Measurements from ENCODE around the gene SMCO2. TPM values are rescaled to one million over a fixed set of nuclear protein-coding genes. Genes with fewer than 3 reads are reported as not detected.

SMCO2 gene
- total and polyA plus RNA-seq, 2 of the 8 experiments (the other 6 are each of a cell fraction or from before 2014, with no cell fraction given), result 0.24 to 0.80 TPM

GRCh38 chr12:27498149-27498548 is 51.6 kb downstream of the SMCO2 start:
- no peak overlapping the region for H2BK120ac ChIP-seq (replicated peaks; ENCODE audit: low read depth, low read length)
- CTCF ChIA-PET (ENCODE audit: partially characterized antibody), result interaction anchor here (0.6 kb wide), 1 partner anchor 114 kb away, joined by 4 read pairs; no protein-coding TSS in a partner anchor
- no peak overlapping the region for H3K18ac ChIP-seq (ENCODE audit: extremely low read depth, low read length)
- H3K4me2 ChIP-seq (ENCODE audit: insufficient read depth in 1 of 2, low read depth in 2 of 2, low read length in 2 of 2), result no peak overlapping the region
- no peak overlapping the region for H2BK20ac ChIP-seq (ENCODE audit: low read length)
- H2AK5ac ChIP-seq (ENCODE audit: low read depth, low read length), result no peak overlapping the region
- H3K23ac ChIP-seq (ENCODE audit: insufficient read length), result no peak overlapping the region
- no peak overlapping the region for H4K91ac ChIP-seq (replicated peaks; ENCODE audit: insufficient read length, low read length)
- H3K4me1 ChIP-seq (replicated peaks in 1 of 4; ENCODE audit: control insufficient read depth in 3 of 4, insufficient read depth in 4 of 4, low read length in 3 of 4), result no peaks in the 10 kb centered on the region
- H4K20me1 ChIP-seq (replicated peaks in 1 of 2; ENCODE audit: control insufficient read depth in 1 of 2, insufficient read depth in 2 of 2, low read length in 2 of 2), result no peaks in the 10 kb centered on the region
- no peaks in the 10 kb centered on the region for H3K9me3 ChIP-seq (ENCODE audit: insufficient read depth in 2 of 2, low read depth in 1 of 2, low read length in 1 of 2)
- no peak overlapping the region for H3K56ac ChIP-seq (replicated peaks; ENCODE audit: insufficient read length, low read depth, low read length)
- POLR2A ChIA-PET (ENCODE audit: partially characterized antibody), result no interaction called here
- no peak for FAIRE-seq
- H2BK15ac ChIP-seq (ENCODE audit: low read length), result no peak overlapping the region
- no peak overlapping the region for H3K27ac ChIP-seq (ENCODE audit: low read depth, low read length)
- no peaks in the 10 kb centered on the region for H3K23me2 ChIP-seq (ENCODE audit: low read depth, low read length)
- H2AFZ ChIP-seq (ENCODE audit: low read length), result no peak overlapping the region
- H4K8ac ChIP-seq (ENCODE audit: extremely low read depth, insufficient read depth, low read length), result no peak overlapping the region
- no peak overlapping the region for H3K4ac ChIP-seq (replicated peaks; ENCODE audit: insufficient read length, low read depth, low read length)
- H3K14ac ChIP-seq (ENCODE audit: insufficient read length), result no peak overlapping the region
- no peak overlapping the region for H2BK5ac ChIP-seq (ENCODE audit: low read depth, low read length)
- H3K36me3 ChIP-seq (ENCODE audit: control insufficient read depth in 2 of 4, insufficient read depth in 4 of 4, low read length in 3 of 4), result no peaks in the 10 kb centered on the region
- H4K5ac ChIP-seq (ENCODE audit: insufficient read length, low read depth, low read length), result no peak overlapping the region
- H2BK12ac ChIP-seq (ENCODE audit: low read depth, low read length), result no peak overlapping the region
- no peaks in the 10 kb centered on the region for H3K79me2 ChIP-seq (ENCODE audit: control insufficient read depth in 1 of 2, insufficient read depth in 2 of 2, low read length in 2 of 2)
- H3K27me3 ChIP-seq (replicated peaks in 1 of 4; ENCODE audit: control insufficient read depth in 3 of 4, extremely low read depth in 1 of 4, insufficient read depth in 3 of 4, low read length in 3 of 4), result no peaks in the 10 kb centered on the region
- DNase-seq (ENCODE audit: low read depth in 1 of 2, low spot score in 2 of 2), result no peak
- 93% methylated on average over 4 of the region's 4 CpGs; no CpG with 5 or more reads in 1 of the 2 experiments for WGBS, 2 experiments (ENCODE audit: extremely low coverage in 1 of 2, insufficient coverage in 1 of 2, insufficient read length in 1 of 2, insufficient replicate concordance in 2 of 2, low coverage in 1 of 2, low lambda C conversion rate in 2 of 2, missing lambda C conversion rate in 1 of 2)
- no peak overlapping the region for H3K4me3 ChIP-seq (ENCODE audit: extremely low read depth in 1 of 4, insufficient read depth in 2 of 4, low read depth in 3 of 4, low read length in 4 of 4)
- no peak overlapping the region for H3K9ac ChIP-seq (replicated peaks in 1 of 4; ENCODE audit: extremely low read depth in 1 of 4, low read depth in 3 of 4, low read length in 3 of 4)
- no peaks in the 10 kb centered on the region for H3K79me1 ChIP-seq (ENCODE audit: low read depth, low read length)
- no peak for TF ChIP-seq CHD1 (IDR thresholded peaks at IDR 0.05; ENCODE audit: low read depth, low read length)
- no peak for TF ChIP-seq KDM4A (IDR thresholded peaks at IDR 0.05; ENCODE audit: low read depth, low read length, severe bottlenecking)
- no peak for TF ChIP-seq HDAC6 (IDR thresholded peaks at IDR 0.05; ENCODE audit: low read depth, low read length)
- TF ChIP-seq POLR2AphosphoS5 (IDR thresholded peaks at IDR 0.05; ENCODE audit: low read depth, low read length), result no peak
- TF ChIP-seq EZH2 (IDR thresholded peaks at IDR 0.05; ENCODE audit: low read depth, low read length, severe bottlenecking), result no peak
- TF ChIP-seq TCF12 (IDR thresholded peaks at IDR 0.05; ENCODE audit: low read depth, low read length), result no peak
- no peak for TF ChIP-seq ZNF274 (IDR thresholded peaks at IDR 0.05; ENCODE audit: borderline replicate concordance, extremely low read depth, low read length)
- no peak for TF ChIP-seq CBX5 (IDR thresholded peaks at IDR 0.05; ENCODE audit: low read depth, low read length)
- TF ChIP-seq SIN3A (conservative IDR thresholded peaks at IDR 0.05 in 1 of 2, IDR thresholded peaks at IDR 0.05 in 1 of 2; ENCODE audit: low read depth in 1 of 2, low read length in 2 of 2), result no peak
- TF ChIP-seq, protein P1, sequence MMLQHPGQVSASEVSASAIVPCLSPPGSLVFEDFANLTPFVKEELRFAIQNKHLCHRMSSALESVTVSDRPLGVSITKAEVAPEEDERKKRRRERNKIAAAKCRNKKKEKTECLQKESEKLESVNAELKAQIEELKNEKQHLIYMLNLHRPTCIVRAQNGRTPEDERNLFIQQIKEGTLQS (IDR thresholded peaks at IDR 0.05; ENCODE audit: insufficient read depth, low read depth, low read length), result no peak
- no peak for TF ChIP-seq CREB1 (IDR thresholded peaks at IDR 0.05)
- TF ChIP-seq JUN (IDR thresholded peaks at IDR 0.05; ENCODE audit: low read depth, low read length), result no peak
- TF ChIP-seq, protein P2, sequence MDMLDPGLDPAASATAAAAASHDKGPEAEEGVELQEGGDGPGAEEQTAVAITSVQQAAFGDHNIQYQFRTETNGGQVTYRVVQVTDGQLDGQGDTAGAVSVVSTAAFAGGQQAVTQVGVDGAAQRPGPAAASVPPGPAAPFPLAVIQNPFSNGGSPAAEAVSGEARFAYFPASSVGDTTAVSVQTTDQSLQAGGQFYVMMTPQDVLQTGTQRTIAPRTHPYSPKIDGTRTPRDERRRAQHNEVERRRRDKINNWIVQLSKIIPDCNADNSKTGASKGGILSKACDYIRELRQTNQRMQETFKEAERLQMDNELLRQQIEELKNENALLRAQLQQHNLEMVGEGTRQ (IDR thresholded peaks at IDR 0.05; ENCODE audit: low read length), result no peak
- no peak for TF ChIP-seq SRF (IDR thresholded peaks at IDR 0.05; ENCODE audit: low read depth, low read length)

Data from H1 (cell line).